Measurements from ENCODE around the gene HDAC1. TPM values are rescaled to one million over a fixed set of nuclear protein-coding genes. Genes with fewer than 3 reads are reported as not detected.
A peak's percentile ranks its signal among the peaks of the same experiment; 100 is the strongest.

Gene HDAC1
- total and polyA plus RNA-seq, 2 of the 13 experiments (the other 11 are each of a cell fraction or from before 2014, with no cell fraction given) = 93.5 to 189 TPM

GRCh38 chr1:32335790-32336590 is 44.1 kb downstream of the HDAC1 start, which contains the start of gene MARCKSL1 (continued):
- no peak for TF ChIP-seq ZNF646 (CRISPR knock-in tag; IDR thresholded peaks at IDR 0.05)
- TF ChIP-seq RXRB (CRISPR knock-in tag; IDR thresholded peaks at IDR 0.05; ENCODE audit: borderline replicate concordance) = peak; percentile 22; the same call in 1 of the 2 replicates
- TF ChIP-seq ZNF567 (CRISPR knock-in tag; IDR thresholded peaks at IDR 0.05; ENCODE audit: borderline replicate concordance) = no peak
- TF ChIP-seq BORCS8-MEF2B (CRISPR knock-in tag; IDR thresholded peaks at IDR 0.05) = no peak
- TF ChIP-seq, protein P1, sequence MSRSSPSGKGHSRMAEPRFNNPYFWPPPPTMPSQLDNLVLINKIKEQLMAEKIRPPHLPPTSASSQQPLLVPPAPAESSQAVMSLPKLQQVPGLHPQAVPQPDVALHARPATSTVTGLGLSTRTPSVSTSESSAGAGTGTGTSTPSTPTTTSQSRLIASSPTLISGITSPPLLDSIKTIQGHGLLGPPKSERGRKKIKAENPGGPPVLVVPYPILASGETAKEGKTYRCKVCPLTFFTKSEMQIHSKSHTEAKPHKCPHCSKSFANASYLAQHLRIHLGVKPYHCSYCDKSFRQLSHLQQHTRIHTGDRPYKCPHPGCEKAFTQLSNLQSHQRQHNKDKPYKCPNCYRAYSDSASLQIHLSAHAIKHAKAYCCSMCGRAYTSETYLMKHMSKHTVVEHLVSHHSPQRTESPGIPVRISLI (CRISPR knock-in tag; IDR thresholded peaks at IDR 0.05; ENCODE audit: borderline replicate concordance) = no peak
- TF ChIP-seq PHF5A (CRISPR knock-in tag; IDR thresholded peaks at IDR 0.05; ENCODE audit: low read depth, unreplicated experiment) = no peak
- peak; percentile 58; the same call in 1 of the 2 replicates for TF ChIP-seq KDM2A (CRISPR knock-in tag; IDR thresholded peaks at IDR 0.05; ENCODE audit: borderline replicate concordance, low read depth)
- 0 out of 2 replicates have a peak, but pooled peaks have one; percentile 35 for TF ChIP-seq ZFP36L1 (CRISPR knock-in tag; IDR thresholded peaks at IDR 0.05)
- TF ChIP-seq ZNF546 (CRISPR knock-in tag; conservative IDR thresholded peaks at IDR 0.05) = 0 out of 2 replicates have a peak, but pooled peaks have one; percentile 77
- no peak for TF ChIP-seq ZBTB3 (CRISPR knock-in tag; IDR thresholded peaks at IDR 0.05; ENCODE audit: borderline replicate concordance, low read depth)
- no peak for TF ChIP-seq CEBPB (IDR thresholded peaks at IDR 0.05; ENCODE audit: borderline replicate concordance, low read depth, low read length)
- TF ChIP-seq KAT8 (CRISPR knock-in tag; IDR thresholded peaks at IDR 0.05) = peak; percentile 21; the same call in 1 of the 2 replicates
- no peak for TF ChIP-seq ZFP36L2 (CRISPR knock-in tag; IDR thresholded peaks at IDR 0.05)
- no peak for TF ChIP-seq ZBTB20 (CRISPR knock-in tag; IDR thresholded peaks at IDR 0.05; ENCODE audit: borderline replicate concordance, low read depth)
- TF ChIP-seq ZNF710 (CRISPR knock-in tag; IDR thresholded peaks at IDR 0.05; ENCODE audit: borderline replicate concordance) = no peak
- TF ChIP-seq ZFP36 (IDR thresholded peaks at IDR 0.05; ENCODE audit: borderline replicate concordance, low read depth, low read length, partially characterized antibody) = no peak
- no peak; the same call in 1 of the 2 replicates for TF ChIP-seq ARHGAP35 (CRISPR knock-in tag; IDR thresholded peaks at IDR 0.05; ENCODE audit: borderline replicate concordance)

All from HepG2 (cell line).